Neuronal stem cell (in vitro differentiated cells): Measurements from ENCODE around the gene RIN3.

ENCODE experiments used
- DNase-seq: peaks from one replicate; pipeline ENCODE4 v3.0.0-alpha.2; 2013; ENCODE audit warnings: low spot score
- H2AFZ ChIP-seq: one replicate; pipeline ENCODE4 v1.6.1; 2013; ENCODE audit warnings: mild to moderate bottlenecking, low read length, inconsistent platforms
- H2AK5ac ChIP-seq: 2 replicates; pipeline ENCODE4 v1.6.1; 2013; ENCODE audit warnings: low read depth, mild to moderate bottlenecking, inconsistent platforms, low read length, moderate library complexity, mixed read lengths
- H2BK120ac ChIP-seq: 2 replicates; pipeline ENCODE4 v1.6.1; 2013; ENCODE audit warnings: low read depth, mild to moderate bottlenecking, inconsistent platforms, low read length, moderate library complexity, mixed read lengths
- H2BK12ac ChIP-seq: one replicate; pipeline ENCODE4 v1.6.1; 2013; ENCODE audit warnings: low read length, inconsistent platforms
- H2BK15ac ChIP-seq: 2 replicates; pipeline ENCODE4 v1.6.1; 2013; ENCODE audit warnings: mild to moderate bottlenecking, low read length, inconsistent platforms, mixed read lengths
- H2BK5ac ChIP-seq: one replicate; pipeline ENCODE4 v1.6.1; 2013; ENCODE audit warnings: inconsistent platforms, mild to moderate bottlenecking, low read length, moderate library complexity
- H3K14ac ChIP-seq: one replicate; pipeline ENCODE4 v1.6.1; 2013; ENCODE audit warnings: low read length, inconsistent platforms
- H3K18ac ChIP-seq: 2 replicates; pipeline ENCODE4 v1.6.1; 2013; ENCODE audit warnings: low read length, inconsistent platforms
- H3K23ac ChIP-seq: 2 replicates; pipeline ENCODE4 v1.6.1; 2013; ENCODE audit warnings: low read depth, mild to moderate bottlenecking, mixed read lengths, low read length, inconsistent platforms; ENCODE audit not compliant: poor library complexity
- H3K27ac ChIP-seq: replicated peaks from 3 replicates; pipeline ENCODE4 v1.5.1; 2013; ENCODE audit warnings: low read length, inconsistent platforms
- H3K27me3 ChIP-seq, 3 experiments: 2 replicates each; pipeline ENCODE4 v1.6.1; 2013; ENCODE audit warnings: low read length in 3 of 3, mild to moderate bottlenecking in 2 of 3, inconsistent platforms in 1 of 3, low read depth in 1 of 3, mixed read lengths in 1 of 3, moderate library complexity in 1 of 3; ENCODE audit not compliant: control insufficient read depth in 3 of 3, insufficient read depth in 3 of 3
- H3K36me3 ChIP-seq, 2 donors: replicated peaks in 1 of 2; 2 replicates each; pipeline ENCODE4 v1.6.1; 2013; ENCODE audit warnings: low read length in 2 of 2; ENCODE audit not compliant: control insufficient read depth in 2 of 2, insufficient read depth in 2 of 2
- H3K4ac ChIP-seq: 2 replicates; pipeline ENCODE4 v1.6.1; 2013; ENCODE audit warnings: inconsistent platforms, mild to moderate bottlenecking, low read length, moderate library complexity
- H3K4me1 ChIP-seq, 2 donors: 1 replicate in 1 of 2; 2 replicates in 1 of 2; pipeline ENCODE4 v1.6.1; 2013; ENCODE audit warnings: low read length in 2 of 2, low read depth in 1 of 2; ENCODE audit not compliant: control insufficient read depth in 2 of 2, insufficient read depth in 1 of 2
- H3K4me2 ChIP-seq: one replicate; pipeline ENCODE4 v1.6.1; 2013; ENCODE audit warnings: mild to moderate bottlenecking, low read length, inconsistent platforms; ENCODE audit not compliant: insufficient read depth, poor library complexity, severe bottlenecking
- H3K4me3 ChIP-seq, 2 donors: 2 replicates each; pipeline ENCODE4 v1.5.1; 2013; ENCODE audit warnings: low read length in 2 of 2, mild to moderate bottlenecking in 2 of 2, inconsistent platforms in 1 of 2, moderate library complexity in 1 of 2
- H3K79me1 ChIP-seq: one replicate; pipeline ENCODE4 v1.6.1; 2013; ENCODE audit warnings: low read depth, mild to moderate bottlenecking, inconsistent platforms, low read length, moderate library complexity
- H3K9ac ChIP-seq: one replicate; pipeline ENCODE4 v1.6.1; 2013; ENCODE audit warnings: mild to moderate bottlenecking, low read depth, low read length, inconsistent platforms; ENCODE audit not compliant: poor library complexity
- H3K9me3 ChIP-seq, 2 donors: replicated peaks in 1 of 2; 2 replicates each; pipeline versions ENCODE3 to v1.6.1; 2013; ENCODE audit warnings: low read length in 2 of 2, mild to moderate bottlenecking in 2 of 2, inconsistent platforms in 1 of 2, low read depth in 1 of 2, mixed read lengths in 1 of 2, moderate library complexity in 1 of 2; ENCODE audit not compliant: control insufficient read depth in 2 of 2, insufficient read depth in 1 of 2
- H4K8ac ChIP-seq: one replicate; pipeline ENCODE4 v1.6.1; 2013; ENCODE audit warnings: low read depth, mild to moderate bottlenecking, inconsistent platforms, low read length, moderate library complexity
- H4K91ac ChIP-seq: one replicate; pipeline ENCODE4 v1.6.1; 2013; ENCODE audit warnings: low read length, low read depth, mild to moderate bottlenecking, inconsistent platforms; ENCODE audit not compliant: poor library complexity
- WGBS, 2 donors: extraction: QIAGEN DNeasy Blood & Tissue Kit; methylation state at CpG; one replicate each; pipeline ENCODE4 v1.1.7; 2013; ENCODE audit warnings: missing lambda C conversion rate in 2 of 2, mixed read lengths in 1 of 2; ENCODE audit not compliant: insufficient read length in 2 of 2, insufficient replicate concordance in 1 of 2; ENCODE audit errors: extremely low coverage in 2 of 2; 5-methylcytosine and 5-hydroxymethylcytosine counted together

RIN3 gene

GRCh38 chr14:92539875-92540274, 26.3 kb downstream of the RIN3 start:
- no CpG with 5 or more reads among the region's 12 CpGs for WGBS, 2 donors
- H2AFZ ChIP-seq = no peak overlapping the region
- no peak overlapping the region for H3K23ac ChIP-seq
- H3K9me3 ChIP-seq = peaks cover 0 to 10% of the 10 kb centered on the region in 2 donors
- DNase-seq = no peak
- peaks cover 1 to 8% of the 10 kb centered on the region in 2 donors for H3K4me1 ChIP-seq
- no peak overlapping the region for H2BK120ac ChIP-seq
- no peak overlapping the region for H3K4me3 ChIP-seq
- H2AK5ac ChIP-seq = peak overlapping the region; percentile 60
- H3K9ac ChIP-seq = peak overlapping the region; percentile 6
- H2BK12ac ChIP-seq = no peak overlapping the region
- no peak overlapping the region for H3K4ac ChIP-seq
- H2BK5ac ChIP-seq = peak overlapping the region; percentile 89
- H3K27ac ChIP-seq = no peak overlapping the region
- no peak overlapping the region for H2BK15ac ChIP-seq
- no peaks in the 10 kb centered on the region for H3K79me1 ChIP-seq
- H3K27me3 ChIP-seq = no peaks in the 10 kb centered on the region
- no peak overlapping the region for H4K91ac ChIP-seq
- no peak overlapping the region for H3K4me2 ChIP-seq
- H4K8ac ChIP-seq = no peak overlapping the region
- H3K36me3 ChIP-seq = no peaks in the 10 kb centered on the region
- peak overlapping the region; percentile 62 for H3K18ac ChIP-seq
- no peak overlapping the region for H3K14ac ChIP-seq

GRCh38 chr14:92540472-92541048, 27.0 kb downstream of the RIN3 start:
- no peaks in the 10 kb centered on the region for H3K79me1 ChIP-seq
- no peak overlapping the region for H2BK5ac ChIP-seq
- H3K36me3 ChIP-seq = no peaks in the 10 kb centered on the region
- no peak overlapping the region for H4K91ac ChIP-seq
- no peak overlapping the region for H2BK15ac ChIP-seq
- H3K18ac ChIP-seq = no peak overlapping the region
- no peak overlapping the region for H2AFZ ChIP-seq
- no peak overlapping the region for H2BK120ac ChIP-seq
- H3K4me2 ChIP-seq = no peak overlapping the region
- H3K4ac ChIP-seq = no peak overlapping the region
- no peak overlapping the region for H3K23ac ChIP-seq
- H3K9me3 ChIP-seq = peaks cover 0 to 10% of the 10 kb centered on the region in 2 donors
- H3K4me1 ChIP-seq = peaks cover 1 to 6% of the 10 kb centered on the region in 2 donors
- H3K9ac ChIP-seq = no peak overlapping the region
- no peak overlapping the region for H4K8ac ChIP-seq
- DNase-seq = no peak
- no peak overlapping the region for H2AK5ac ChIP-seq
- no peak overlapping the region for H3K4me3 ChIP-seq
- no peak overlapping the region for H2BK12ac ChIP-seq
- H3K14ac ChIP-seq = no peak overlapping the region
- no peaks in the 10 kb centered on the region for H3K27me3 ChIP-seq
- WGBS, 2 donors = no CpG with 5 or more reads among the region's 6 CpGs
- no peak overlapping the region for H3K27ac ChIP-seq

- Histone ChIP-seq H4K8ac (no peak overlapping the region), H3K4me2 (no peak overlapping the region), H3K9me3 (peaks cover 0 to 10% of the 10 kb centered on the region in 2 donors), H3K18ac (no peak overlapping the region), H2BK5ac (no peak overlapping the region), H3K4ac (no peak overlapping the region), H3K27ac (no peak overlapping the region), H3K23ac (no peak overlapping the region), H4K91ac (no peak overlapping the region), H3K27me3 (no peaks in the 10 kb centered on the region), H3K36me3 (no peaks in the 10 kb centered on the region), H3K4me3 (no peak overlapping the region), H3K4me1 (peaks cover 1 to 6% of the 10 kb centered on the region in 2 donors), H2AK5ac (no peak overlapping the region), H3K14ac (no peak overlapping the region), H3K9ac (no peak overlapping the region), H2BK12ac (no peak overlapping the region), H3K79me1 (no peaks in the 10 kb centered on the region), H2BK120ac (no peak overlapping the region), H2AFZ (no peak overlapping the region), H2BK15ac (no peak overlapping the region)
- WGBS, 2 donors = no CpG with 5 or more reads among the region's 8 CpGs
- DNase-seq = no peak
Measured at GRCh38 chr14:92542766-92543554, 29.4 kb downstream of the RIN3 start.

GRCh38 chr14:92544051-92544720, 30.6 kb downstream of the RIN3 start:
- Histone ChIP-seq H3K9me3 (peaks cover 0 to 10% of the 10 kb centered on the region in 2 donors), H3K27ac (no peak overlapping the region), H3K18ac (no peak overlapping the region), H3K4me1 (peaks cover 0 to 3% of the 10 kb centered on the region in 2 donors), H2BK120ac (no peak overlapping the region), H2AFZ (no peak overlapping the region), H4K91ac (no peak overlapping the region), H3K36me3 (no peaks in the 10 kb centered on the region), H2BK15ac (no peak overlapping the region), H3K4ac (no peak overlapping the region), H3K9ac (no peak overlapping the region), H4K8ac (no peak overlapping the region), H2BK5ac (no peak overlapping the region), H2AK5ac (no peak overlapping the region), H2BK12ac (no peak overlapping the region), H3K14ac (no peak overlapping the region), H3K79me1 (no peaks in the 10 kb centered on the region), H3K4me3 (no peak overlapping the region), H3K4me2 (no peak overlapping the region), H3K27me3 (no peaks in the 10 kb centered on the region), H3K23ac (no peak overlapping the region)
- WGBS, 2 donors = no CpG with 5 or more reads among the region's 6 CpGs
- no peak for DNase-seq
